Measurements from ENCODE around the gene KIF27.
"Not testable (repeated sequence)": the region's sequence is repeated elsewhere in the genome, so short reads cannot be mapped to it uniquely, and the experiment has no call there.

The KIF27 gene

DNA sequence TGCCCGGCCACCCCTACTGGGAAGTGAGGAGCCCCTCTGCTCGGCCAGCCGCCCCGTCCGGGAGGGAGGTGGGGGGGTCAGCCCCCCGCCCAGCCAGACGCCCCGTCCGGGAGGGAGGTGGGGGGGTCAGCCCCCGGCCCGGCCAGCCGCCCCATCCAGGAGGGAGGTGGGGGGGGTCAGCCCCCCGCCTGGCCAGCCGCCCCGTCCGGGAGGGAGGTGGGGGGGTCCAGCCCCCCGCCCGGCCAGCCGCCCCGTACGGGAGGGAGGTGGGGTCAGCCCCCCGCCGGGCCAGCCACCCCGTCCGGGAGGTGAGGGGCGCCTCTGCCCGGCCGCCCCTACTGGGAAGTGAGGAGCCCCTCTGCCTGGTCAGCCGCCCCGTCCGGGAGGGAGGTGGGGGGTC, 116.8 kb downstream of the KIF27 start:
- not testable (repeated sequence) for DNase-seq

DNA sequence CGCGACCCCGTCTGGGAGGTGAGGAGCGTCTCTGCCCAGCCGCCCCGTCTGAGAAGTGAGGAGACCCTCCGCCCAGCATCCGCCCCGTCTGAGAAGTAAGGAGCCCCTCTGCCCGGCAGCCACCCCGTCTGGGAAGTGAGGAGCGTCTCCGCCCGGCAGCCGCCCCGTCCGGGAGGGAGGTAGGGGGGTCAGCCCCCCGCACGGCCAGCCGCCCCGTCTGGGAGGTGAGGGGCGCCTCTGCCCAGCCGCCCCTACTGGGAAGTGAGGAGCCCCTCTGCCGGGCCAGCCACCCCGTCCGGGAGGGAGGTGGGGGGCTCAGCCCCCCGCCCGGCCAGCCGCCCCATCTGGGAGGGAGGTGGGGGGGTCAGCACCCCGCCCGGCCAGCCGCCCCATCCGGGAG, 117.3 kb downstream of the KIF27 start:
- DNase-seq = not testable (repeated sequence)

DNA sequence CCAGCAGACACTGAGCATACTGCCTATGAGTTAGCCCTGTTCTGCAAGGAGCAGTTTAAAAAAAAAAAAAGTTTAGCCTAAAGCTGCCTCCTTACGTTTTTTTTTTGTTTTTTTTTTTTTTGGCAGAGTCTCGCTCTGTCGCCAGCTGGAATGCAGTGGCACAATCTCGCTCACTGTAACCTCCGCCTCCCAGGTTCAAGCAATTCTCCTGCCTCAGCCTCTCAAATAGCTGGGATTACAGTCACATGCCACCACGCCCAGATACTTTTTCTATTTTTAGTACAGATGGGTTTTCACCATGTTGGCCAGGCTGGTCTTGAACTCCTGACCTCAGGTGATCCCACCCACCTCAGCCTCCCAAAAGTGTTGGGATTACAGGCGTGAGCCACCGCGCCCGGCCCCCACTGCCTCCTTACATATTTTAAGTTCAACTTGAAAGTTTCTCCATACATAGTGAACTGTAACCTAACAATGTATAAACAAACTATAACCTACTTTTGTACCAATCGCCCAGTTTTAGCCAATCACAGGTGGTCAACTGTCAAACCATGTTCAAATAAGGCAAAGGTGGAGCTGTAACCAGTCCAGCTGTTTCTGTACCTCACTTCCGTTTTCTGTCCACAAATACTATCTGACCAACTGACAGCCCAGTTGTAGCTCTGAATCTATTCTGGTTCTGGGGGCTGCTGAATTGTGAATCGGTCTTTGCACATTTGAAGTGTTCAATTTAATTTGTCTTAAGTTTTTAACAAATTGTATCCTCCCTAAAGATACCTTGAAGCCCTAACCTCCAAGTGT, 120.8 kb downstream of the KIF27 start:
- DNase-seq = no peak

DNA sequence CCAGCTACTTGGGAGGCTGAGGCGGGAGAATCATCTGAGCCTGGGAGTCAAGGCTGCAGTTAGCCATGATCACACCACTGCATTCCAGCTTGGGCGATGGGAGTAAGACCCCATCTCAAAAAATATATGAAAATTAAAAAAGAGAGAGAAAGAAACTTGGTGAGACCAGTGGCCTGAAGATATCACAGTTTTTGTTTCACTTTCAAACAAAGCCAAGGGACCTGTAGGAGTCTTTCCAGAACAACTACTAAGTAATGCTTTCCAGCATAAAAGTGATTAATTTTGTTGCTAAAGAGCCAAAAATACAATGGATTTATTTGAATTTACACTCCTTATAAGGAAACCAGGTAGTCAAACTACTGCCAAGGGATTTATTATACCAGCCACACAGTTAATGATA, 127.2 kb downstream of the KIF27 start:
- DNase-seq = no peak

DNA sequence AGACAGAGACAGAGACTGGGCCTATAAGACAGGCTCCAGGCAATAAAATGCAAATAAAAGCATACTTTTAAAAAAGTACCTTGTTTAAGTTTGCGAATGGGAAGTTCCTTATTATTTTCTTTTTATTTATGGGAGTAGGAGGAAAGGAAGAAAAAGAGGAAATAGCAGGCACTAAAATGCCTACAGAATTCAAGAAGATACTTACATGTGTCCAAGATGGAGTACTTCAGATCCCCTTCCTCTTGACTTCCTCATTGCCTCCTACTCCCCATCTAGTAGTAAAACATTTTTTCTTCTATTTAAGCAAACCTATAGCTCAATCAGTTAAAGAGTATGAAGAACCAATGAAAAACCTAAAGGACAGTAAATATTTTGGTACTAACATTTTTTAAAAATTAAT, 128.5 kb downstream of the KIF27 start:
- DNase-seq = no peak
